Trophoblast cell (in vitro differentiated cells and primary cell): ENCODE measurements around the gene SUN1.

Experiments used
- DNase-seq, 2 donors: peaks; one replicate each; pipeline ENCODE4 v3.0.0-alpha.2; 2016
- H2AFZ ChIP-seq: 2 replicates; pipeline ENCODE4 v1.6.1; 2013; ENCODE audit warnings: low read length, moderate library complexity, mild to moderate bottlenecking; ENCODE audit not compliant: insufficient read depth, poor library complexity
- H2AK5ac ChIP-seq: 2 replicates; pipeline ENCODE4 v1.6.1; 2013; ENCODE audit warnings: mild to moderate bottlenecking, low read length
- H2BK120ac ChIP-seq: 2 replicates; pipeline ENCODE4 v1.6.1; 2013; ENCODE audit warnings: low read length, mild to moderate bottlenecking, moderate library complexity; ENCODE audit not compliant: insufficient read depth, poor library complexity
- H2BK12ac ChIP-seq: 2 replicates; pipeline ENCODE4 v1.6.1; 2013; ENCODE audit warnings: mild to moderate bottlenecking, low read length, moderate library complexity
- H2BK5ac ChIP-seq: 2 replicates; pipeline ENCODE4 v1.6.1; 2013; ENCODE audit warnings: low read length, low read depth, moderate library complexity, mild to moderate bottlenecking; ENCODE audit not compliant: poor library complexity
- H3K14ac ChIP-seq: 2 replicates; pipeline ENCODE4 v1.6.1; 2013; ENCODE audit warnings: mild to moderate bottlenecking, low read length
- H3K18ac ChIP-seq: 2 replicates; pipeline ENCODE4 v1.6.1; 2013; ENCODE audit warnings: mild to moderate bottlenecking, low read length
- H3K23ac ChIP-seq: 2 replicates; pipeline ENCODE4 v1.6.1; 2013; ENCODE audit warnings: low read length
- H3K27ac ChIP-seq: 2 replicates; pipeline ENCODE4 v1.5.1; 2013; ENCODE audit warnings: low read depth, mild to moderate bottlenecking, inconsistent platforms, low read length, moderate library complexity
- H3K27me3 ChIP-seq: 2 replicates; pipeline ENCODE4 v1.6.1; 2013; ENCODE audit warnings: inconsistent platforms, mild to moderate bottlenecking, low read length, moderate library complexity; ENCODE audit not compliant: insufficient read depth
- H3K36me3 ChIP-seq, 2 experiments: 1 replicate in 1 of 2; 2 replicates in 1 of 2; pipeline ENCODE4 v1.6.1; 2013; ENCODE audit warnings: low read length in 2 of 2, mild to moderate bottlenecking in 2 of 2, moderate library complexity in 1 of 2; ENCODE audit not compliant: insufficient read depth in 2 of 2, control insufficient read depth in 1 of 2
- H3K4ac ChIP-seq: 2 replicates; pipeline ENCODE4 v1.6.1; 2013; ENCODE audit warnings: low read depth, mild to moderate bottlenecking, low read length, moderate library complexity
- H3K4me1 ChIP-seq, 2 experiments: 1 replicate in 1 of 2; 2 replicates in 1 of 2; pipeline ENCODE4 v1.6.1; 2013; ENCODE audit warnings: low read length in 2 of 2, mild to moderate bottlenecking in 2 of 2, moderate library complexity in 1 of 2; ENCODE audit not compliant: insufficient read depth in 2 of 2, control insufficient read depth in 1 of 2
- H3K4me2 ChIP-seq: 2 replicates; pipeline ENCODE4 v1.6.1; 2013; ENCODE audit warnings: inconsistent platforms, mild to moderate bottlenecking, low read length, moderate library complexity
- H3K4me3 ChIP-seq: 2 replicates; pipeline ENCODE4 v1.5.1; 2013; ENCODE audit warnings: mild to moderate bottlenecking, low read depth, low read length, inconsistent platforms
- H3K79me1 ChIP-seq: one replicate; pipeline ENCODE4 v1.6.1; 2013; ENCODE audit warnings: low read length
- H3K79me2 ChIP-seq: 2 replicates; pipeline ENCODE4 v1.6.1; 2013; ENCODE audit warnings: low read length, mild to moderate bottlenecking; ENCODE audit not compliant: control insufficient read depth, insufficient read depth, poor library complexity
- H3K9ac ChIP-seq: 2 replicates; pipeline ENCODE4 v1.6.1; 2013; ENCODE audit warnings: mild to moderate bottlenecking, low read length
- H3K9me3 ChIP-seq: 2 replicates; pipeline ENCODE4 v1.6.1; 2013; ENCODE audit warnings: low read depth, mild to moderate bottlenecking, control low read depth, inconsistent platforms, low read length; ENCODE audit not compliant: insufficient read depth
- H4K12ac ChIP-seq: 2 replicates; pipeline ENCODE4 v1.6.1; 2013; ENCODE audit warnings: low read depth, mild to moderate bottlenecking, low read length, moderate library complexity
- H4K8ac ChIP-seq: 2 replicates; pipeline ENCODE4 v1.6.1; 2013; ENCODE audit warnings: low read depth, mild to moderate bottlenecking, low read length, moderate library complexity
- H4K91ac ChIP-seq: one replicate; pipeline ENCODE4 v1.6.1; 2013; ENCODE audit warnings: low read depth, mild to moderate bottlenecking, low read length, moderate library complexity
- WGBS: extraction: QIAGEN DNeasy Blood & Tissue Kit; methylation state at CpG from one replicate; pipeline ENCODE4 v1.1.7; 2013; ENCODE audit warnings: missing lambda C conversion rate; ENCODE audit not compliant: insufficient read length, insufficient coverage; ENCODE audit errors: extremely low coverage; 5-methylcytosine and 5-hydroxymethylcytosine counted together

SUN1 gene

GRCh38 chr7:909358-910329 is 77.4 kb downstream of the SUN1 start:
- Histone ChIP-seq H3K18ac (no peak overlapping the region), H3K23ac (no peak overlapping the region), H3K4me1 (peaks cover 0 to 7% of the 10 kb centered on the region in 2 experiments), H3K9ac (no peak overlapping the region), H3K9me3 (peaks cover 17% of the 10 kb centered on the region), H3K79me2 (no peaks in the 10 kb centered on the region), H3K4me2 (peak overlapping the region; percentile 52), H3K79me1 (peaks cover 3% of the 10 kb centered on the region), H4K8ac (peak overlapping the region; percentile 42), H3K4me3 (peak overlapping the region; percentile 37), H3K27me3 (peaks cover 3% of the 10 kb centered on the region), H2BK5ac (no peak overlapping the region), H2AK5ac (no peak overlapping the region), H3K4ac (no peak overlapping the region), H3K14ac (no peak overlapping the region), H4K12ac (no peak overlapping the region), H2BK12ac (no peak overlapping the region), H3K36me3 (no peaks in the 10 kb centered on the region), H3K27ac (peak overlapping the region; percentile 16), H2AFZ (peak overlapping the region; percentile 42), H4K91ac (no peak overlapping the region), H2BK120ac (no peak overlapping the region)
- whole genome bisulfite sequencing = no CpG with 5 or more reads among the region's 58 CpGs
- DNase-seq = peak in 1 of 2 donors; percentile 48

GRCh38 chr7:910441-910861 is 78.2 kb downstream of the SUN1 start:
- H2BK12ac ChIP-seq = no peak overlapping the region
- H2AFZ ChIP-seq = no peak overlapping the region
- H3K79me2 ChIP-seq = no peaks in the 10 kb centered on the region
- WGBS = no CpG with 5 or more reads among the region's 11 CpGs
- no peak overlapping the region for H3K9ac ChIP-seq
- H3K27me3 ChIP-seq = no peaks in the 10 kb centered on the region
- H3K36me3 ChIP-seq = no peaks in the 10 kb centered on the region
- no peak overlapping the region for H3K23ac ChIP-seq
- H3K14ac ChIP-seq = no peak overlapping the region
- H3K4me3 ChIP-seq = no peak overlapping the region
- H3K4ac ChIP-seq = no peak overlapping the region
- no peak overlapping the region for H2AK5ac ChIP-seq
- peaks cover 0 to 7% of the 10 kb centered on the region in 2 experiments for H3K4me1 ChIP-seq
- H3K18ac ChIP-seq = no peak overlapping the region
- H3K4me2 ChIP-seq = no peak overlapping the region
- peaks cover 17% of the 10 kb centered on the region for H3K9me3 ChIP-seq
- no peak overlapping the region for H3K27ac ChIP-seq
- H4K8ac ChIP-seq = no peak overlapping the region
- H4K12ac ChIP-seq = no peak overlapping the region
- DNase-seq = no peak
- peaks cover 3% of the 10 kb centered on the region for H3K79me1 ChIP-seq
- no peak overlapping the region for H4K91ac ChIP-seq
- H2BK5ac ChIP-seq = no peak overlapping the region
- no peak overlapping the region for H2BK120ac ChIP-seq

- no peak overlapping the region for H4K8ac ChIP-seq
- no peak overlapping the region for H2AFZ ChIP-seq
- H3K9me3 ChIP-seq = peaks cover 17% of the 10 kb centered on the region
- no peak overlapping the region for H3K4ac ChIP-seq
- no peaks in the 10 kb centered on the region for H3K36me3 ChIP-seq
- H2BK5ac ChIP-seq = no peak overlapping the region
- no peak overlapping the region for H2BK120ac ChIP-seq
- H3K18ac ChIP-seq = no peak overlapping the region
- no peak overlapping the region for H3K14ac ChIP-seq
- no peak overlapping the region for H2AK5ac ChIP-seq
- H3K9ac ChIP-seq = no peak overlapping the region
- H3K23ac ChIP-seq = no peak overlapping the region
- H3K4me1 ChIP-seq = peaks cover 0 to 7% of the 10 kb centered on the region in 2 experiments
- H3K4me3 ChIP-seq = no peak overlapping the region
- no peak overlapping the region for H3K4me2 ChIP-seq
- no CpG with 5 or more reads among the region's 19 CpGs for WGBS
- no peak overlapping the region for H4K12ac ChIP-seq
- H2BK12ac ChIP-seq = no peak overlapping the region
- H4K91ac ChIP-seq = no peak overlapping the region
- no peaks in the 10 kb centered on the region for H3K79me2 ChIP-seq
- no peaks in the 10 kb centered on the region for H3K27me3 ChIP-seq
- H3K79me1 ChIP-seq = peaks cover 3% of the 10 kb centered on the region
- no peak overlapping the region for H3K27ac ChIP-seq
- no peak for DNase-seq
These were observed 78.7 kb downstream of the SUN1 start for GRCh38 chr7:910931-911431.

GRCh38 chr7:911791-912480 is 79.7 kb downstream of the SUN1 start:
- Histone ChIP-seq H2BK12ac (no peak overlapping the region), H2BK5ac (no peak overlapping the region), H2AFZ (no peak overlapping the region), H3K4me2 (no peak overlapping the region), H3K23ac (no peak overlapping the region), H2BK120ac (no peak overlapping the region), H3K4ac (no peak overlapping the region), H3K27me3 (no peaks in the 10 kb centered on the region), H4K91ac (no peak overlapping the region), H4K12ac (no peak overlapping the region), H3K4me3 (no peak overlapping the region), H3K9me3 (peaks cover 17% of the 10 kb centered on the region), H4K8ac (no peak overlapping the region), H3K14ac (no peak overlapping the region), H3K4me1 (peaks cover 0 to 7% of the 10 kb centered on the region in 2 experiments), H3K36me3 (no peaks in the 10 kb centered on the region), H3K9ac (no peak overlapping the region), H3K79me2 (no peaks in the 10 kb centered on the region), H2AK5ac (no peak overlapping the region), H3K27ac (no peak overlapping the region), H3K79me1 (peaks cover 3% of the 10 kb centered on the region), H3K18ac (no peak overlapping the region)
- no peak for DNase-seq
- no CpG with 5 or more reads among the region's 41 CpGs for WGBS
